Parathyroid adenoma (tissue), 2 donors: Measurements from ENCODE around the gene GRM8.

Source experiments
- H2AFZ ChIP-seq: fragments of 300-600 bp; sonication (generic); one replicate; pipeline ENCODE4 v1.7.0; 2017; ENCODE audit warnings: antibody characterized with exemption, mild to moderate bottlenecking
- H3K27ac ChIP-seq: fragments of 300-600 bp; sonication (generic); one replicate; pipeline ENCODE4 v1.7.0; 2017
- H3K27me3 ChIP-seq: fragments of 300-600 bp; sonication (generic); one replicate; pipeline ENCODE4 v1.7.0; 2017; ENCODE audit warnings: low read length; ENCODE audit not compliant: control insufficient read depth, insufficient read depth
- H3K36me3 ChIP-seq: fragments of 300-600 bp; sonication (generic); one replicate; pipeline ENCODE4 v1.7.0; 2017; ENCODE audit warnings: low read length; ENCODE audit not compliant: control insufficient read depth, insufficient read depth
- H3K4me1 ChIP-seq: fragments of 300-600 bp; sonication (generic); one replicate; pipeline ENCODE4 v1.7.0; 2017; ENCODE audit warnings: control low read depth
- H3K4me2 ChIP-seq: fragments of 300-600 bp; sonication (generic); one replicate; pipeline ENCODE4 v1.7.0; 2017; ENCODE audit warnings: low read length
- H3K4me3 ChIP-seq: fragments of 300-600 bp; sonication (generic); one replicate; pipeline ENCODE4 v1.7.0; 2017; ENCODE audit warnings: low read depth, low read length
- H3K79me2 ChIP-seq: fragments of 300-600 bp; sonication (generic); one replicate; pipeline ENCODE4 v1.7.0; 2017; ENCODE audit warnings: control low read depth
- H3K9ac ChIP-seq: fragments of 300-600 bp; sonication (generic); one replicate; pipeline ENCODE4 v1.7.0; 2017; ENCODE audit warnings: mild to moderate bottlenecking
- H3K9me3 ChIP-seq: fragments of 300-600 bp; sonication (generic); one replicate; pipeline ENCODE4 v1.7.0; 2017; ENCODE audit warnings: low read length; ENCODE audit not compliant: control insufficient read depth
- CTCF ChIP-seq: fragments of 300-600 bp; sonication (generic); IDR thresholded peaks from one replicate; pipeline ENCODE4 v1.7.0; 2017; ENCODE audit warnings: antibody characterized with exemption, mild to moderate bottlenecking
- donor health status: primary hyperparathyroidism.

The GRM8 gene

GRCh38 chr7:127040042-127040441 is 212.7 kb downstream of the GRM8 start:
- no peak for TF ChIP-seq CTCF
- H3K79me2 ChIP-seq = no peaks in the 10 kb centered on the region
- H3K36me3 ChIP-seq = no peaks in the 10 kb centered on the region
- H3K9ac ChIP-seq = no peak overlapping the region
- no peak overlapping the region for H3K27ac ChIP-seq
- H3K4me3 ChIP-seq = no peak overlapping the region
- no peak overlapping the region for H2AFZ ChIP-seq
- no peaks in the 10 kb centered on the region for H3K4me1 ChIP-seq
- no peak overlapping the region for H3K4me2 ChIP-seq
- H3K9me3 ChIP-seq = no peaks in the 10 kb centered on the region
- H3K27me3 ChIP-seq = no peaks in the 10 kb centered on the region

GRCh38 chr7:127039541-127039940 is 213.2 kb downstream of the GRM8 start:
- no peak overlapping the region for H2AFZ ChIP-seq
- no peaks in the 10 kb centered on the region for H3K4me1 ChIP-seq
- H3K9me3 ChIP-seq = no peaks in the 10 kb centered on the region
- no peak overlapping the region for H3K9ac ChIP-seq
- no peak overlapping the region for H3K4me2 ChIP-seq
- no peak overlapping the region for H3K27ac ChIP-seq
- no peak for TF ChIP-seq CTCF
- H3K36me3 ChIP-seq = no peaks in the 10 kb centered on the region
- H3K27me3 ChIP-seq = no peaks in the 10 kb centered on the region
- H3K79me2 ChIP-seq = no peaks in the 10 kb centered on the region
- H3K4me3 ChIP-seq = no peak overlapping the region

- TF ChIP-seq CTCF = no peak
These were observed 217.4 kb downstream of the GRM8 start for GRCh38 chr7:127035203-127035849.

GRCh38 chr7:127034186-127034806 is 218.4 kb downstream of the GRM8 start:
- Histone ChIP-seq H3K4me1 (no peaks in the 10 kb centered on the region), H3K4me2 (no peak overlapping the region), H3K9me3 (no peaks in the 10 kb centered on the region), H2AFZ (no peak overlapping the region), H3K36me3 (no peaks in the 10 kb centered on the region), H3K27me3 (no peaks in the 10 kb centered on the region), H3K79me2 (no peaks in the 10 kb centered on the region), H3K4me3 (no peak overlapping the region), H3K27ac (no peak overlapping the region), H3K9ac (no peak overlapping the region)
- no peak for TF ChIP-seq CTCF

More at GRCh38 chr7:127035203-127035849, 217.4 kb downstream of the GRM8 start:
- H3K4me1 ChIP-seq = no peaks in the 10 kb centered on the region
- no peaks in the 10 kb centered on the region for H3K36me3 ChIP-seq
- no peaks in the 10 kb centered on the region for H3K9me3 ChIP-seq
- H2AFZ ChIP-seq = no peak overlapping the region
- H3K4me3 ChIP-seq = no peak overlapping the region
- H3K27me3 ChIP-seq = no peaks in the 10 kb centered on the region
- no peak overlapping the region for H3K27ac ChIP-seq
- no peak overlapping the region for H3K9ac ChIP-seq
- H3K79me2 ChIP-seq = no peaks in the 10 kb centered on the region
- no peak overlapping the region for H3K4me2 ChIP-seq

GRCh38 chr7:127029823-127030222 is 222.9 kb downstream of the GRM8 start:
- Histone ChIP-seq H3K27ac (no peak overlapping the region), H3K79me2 (no peaks in the 10 kb centered on the region), H3K9me3 (no peaks in the 10 kb centered on the region), H3K4me1 (no peaks in the 10 kb centered on the region), H3K27me3 (no peaks in the 10 kb centered on the region), H2AFZ (no peak overlapping the region), H3K36me3 (no peaks in the 10 kb centered on the region), H3K9ac (no peak overlapping the region), H3K4me3 (no peak overlapping the region), H3K4me2 (no peak overlapping the region)
- no peak for TF ChIP-seq CTCF
